Mucosa of rectum (tissue), 2 donors: ENCODE results near the gene GPLD1.

ENCODE experiments used
- H3K27ac ChIP-seq, 2 donors: one replicate each; pipeline ENCODE4 v1.7.0; 2013; ENCODE audit warnings: inconsistent platforms in 2 of 2, low read depth in 2 of 2, low read length in 2 of 2
- H3K27me3 ChIP-seq, 2 donors: one replicate each; pipeline ENCODE4 v1.7.0; 2013; ENCODE audit warnings: low read length in 2 of 2; ENCODE audit not compliant: control insufficient read depth in 2 of 2, insufficient read depth in 2 of 2
- H3K36me3 ChIP-seq, 2 donors: one replicate each; pipeline ENCODE4 v1.7.0; 2013; ENCODE audit warnings: low read length in 2 of 2; ENCODE audit not compliant: control insufficient read depth in 2 of 2, insufficient read depth in 2 of 2
- H3K4me1 ChIP-seq, 2 donors: one replicate each; pipeline ENCODE4 v1.7.0; 2013; ENCODE audit warnings: low read length in 2 of 2, mild to moderate bottlenecking in 1 of 2; ENCODE audit not compliant: control insufficient read depth in 2 of 2, insufficient read depth in 2 of 2
- H3K4me3 ChIP-seq, 2 donors: one replicate each; pipeline ENCODE4 v1.7.0; 2013; ENCODE audit warnings: low read length in 2 of 2
- H3K9ac ChIP-seq, 2 donors: one replicate each; pipeline ENCODE4 v1.7.0; 2013; ENCODE audit warnings: low read length in 2 of 2, low read depth in 1 of 2, mild to moderate bottlenecking in 1 of 2
- H3K9me3 ChIP-seq, 2 donors: one replicate each; pipeline ENCODE4 v1.7.0; 2013; ENCODE audit warnings: low read length in 2 of 2; ENCODE audit not compliant: control insufficient read depth in 2 of 2
- donor health status: healthy.
- donor health status: Normal muscosa, but diverticular disease.

GPLD1 gene

GRCh38 chr6:24500683-24501082 is 11.3 kb upstream of the GPLD1 start:
- no peaks in the 10 kb centered on the region for H3K27me3 ChIP-seq
- H3K4me1 ChIP-seq, result peaks cover 1 to 14% of the 10 kb centered on the region in 2 donors
- H3K9me3 ChIP-seq, result no peaks in the 10 kb centered on the region
- no peak overlapping the region for H3K27ac ChIP-seq
- H3K4me3 ChIP-seq, result no peak overlapping the region
- no peaks in the 10 kb centered on the region for H3K36me3 ChIP-seq
- H3K9ac ChIP-seq, result no peak overlapping the region

- H3K27ac ChIP-seq, result no peak overlapping the region
- H3K9me3 ChIP-seq, result no peaks in the 10 kb centered on the region
- H3K9ac ChIP-seq, result no peak overlapping the region
- H3K4me3 ChIP-seq, result no peak overlapping the region
- no peaks in the 10 kb centered on the region for H3K36me3 ChIP-seq
- peaks cover 9 to 12% of the 10 kb centered on the region in 2 donors for H3K4me1 ChIP-seq
- no peaks in the 10 kb centered on the region for H3K27me3 ChIP-seq
These were observed 8.0 kb upstream of the GPLD1 start for GRCh38 chr6:24497254-24497970.

GRCh38 chr6:24494821-24495795 is 5.7 kb upstream of the GPLD1 start, which contains the start of gene ALDH5A1:
TSS of gene ALDH5A1 (plus strand) at chr6:24494969. CDS start at chr6:24494997, 28 bp downstream.
- Histone ChIP-seq H3K9me3 (no peaks in the 10 kb centered on the region), H3K36me3 (no peaks in the 10 kb centered on the region), H3K27ac (peak within 1 kb of the TSS; percentile 63 to 72), H3K4me1 (peaks cover 5 to 12% of the 10 kb centered on the region in 2 donors), H3K9ac (peak within 1 kb of the TSS; percentile 65 to 75), H3K4me3 (peak within 1 kb of the TSS; percentile 77 to 78), H3K27me3 (no peaks in the 10 kb centered on the region)

GRCh38 chr6:24493945-24494820 is 4.8 kb upstream of the GPLD1 start:
- peaks cover 5 to 12% of the 10 kb centered on the region in 2 donors for H3K4me1 ChIP-seq
- peak overlapping the region; percentile 52 to 65 for H3K9ac ChIP-seq
- peak overlapping the region; percentile 77 to 78 for H3K4me3 ChIP-seq
- H3K9me3 ChIP-seq, result no peaks in the 10 kb centered on the region
- H3K27ac ChIP-seq, result peak overlapping the region; percentile 51 to 72
- H3K36me3 ChIP-seq, result no peaks in the 10 kb centered on the region
- no peaks in the 10 kb centered on the region for H3K27me3 ChIP-seq

DNA sequence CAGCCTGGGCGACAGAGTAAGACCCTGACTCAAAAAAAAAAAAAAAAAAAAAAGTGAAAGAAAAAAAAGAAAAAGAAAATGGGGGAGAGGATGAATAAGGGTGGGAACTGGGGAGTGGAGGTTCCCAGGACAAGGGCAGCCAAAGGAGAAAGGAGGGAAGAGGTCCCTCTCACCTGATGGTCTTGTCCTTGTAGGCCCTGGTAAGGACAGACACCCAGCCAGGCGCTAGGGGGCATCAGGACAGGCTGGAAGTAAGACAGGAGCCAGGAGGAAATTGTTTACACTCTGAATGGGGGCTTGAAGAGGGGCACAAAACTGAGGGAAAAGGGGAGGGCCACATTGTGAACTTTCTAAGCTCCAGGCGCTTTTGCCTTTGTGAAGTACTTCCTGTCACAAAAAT is 3.1 kb upstream of the GPLD1 start:
- Histone ChIP-seq H3K4me3 (no peak overlapping the region), H3K9ac (no peak overlapping the region), H3K36me3 (no peaks in the 10 kb centered on the region), H3K4me1 (peaks cover 5 to 12% of the 10 kb centered on the region in 2 donors), H3K9me3 (no peaks in the 10 kb centered on the region), H3K27me3 (no peaks in the 10 kb centered on the region), H3K27ac (no peak overlapping the region)

- H3K36me3 ChIP-seq, result no peaks in the 10 kb centered on the region
These were observed 1.6 kb upstream of the GPLD1 start for GRCh38 chr6:24490948-24491347.

GRCh38 chr6:24489881-24490280 is 503 bp upstream of the GPLD1 start:
- Histone ChIP-seq H3K9me3 (no peaks in the 10 kb centered on the region), H3K4me1 (peaks cover 5 to 6% of the 10 kb centered on the region in 2 donors), H3K27me3 (no peaks in the 10 kb centered on the region), H3K27ac (no peak overlapping the region), H3K4me3 (no peak overlapping the region), H3K9ac (no peak overlapping the region), H3K36me3 (no peaks in the 10 kb centered on the region)

More at GRCh38 chr6:24490948-24491347, 1.6 kb upstream of the GPLD1 start:
- Histone ChIP-seq H3K27ac (no peak overlapping the region), H3K27me3 (no peaks in the 10 kb centered on the region), H3K4me1 (peaks cover 5 to 12% of the 10 kb centered on the region in 2 donors), H3K9me3 (no peaks in the 10 kb centered on the region), H3K9ac (no peak overlapping the region), H3K4me3 (no peak overlapping the region)

GRCh38 chr6:24486065-24486464 is 3.3 kb downstream of the GPLD1 start:
- no peaks in the 10 kb centered on the region for H3K36me3 ChIP-seq
- H3K27ac ChIP-seq, result no peak overlapping the region
- H3K9ac ChIP-seq, result no peak overlapping the region
- no peaks in the 10 kb centered on the region for H3K27me3 ChIP-seq
- no peak overlapping the region for H3K4me3 ChIP-seq
- H3K9me3 ChIP-seq, result no peaks in the 10 kb centered on the region
- H3K4me1 ChIP-seq, result no peaks in the 10 kb centered on the region

DNA sequence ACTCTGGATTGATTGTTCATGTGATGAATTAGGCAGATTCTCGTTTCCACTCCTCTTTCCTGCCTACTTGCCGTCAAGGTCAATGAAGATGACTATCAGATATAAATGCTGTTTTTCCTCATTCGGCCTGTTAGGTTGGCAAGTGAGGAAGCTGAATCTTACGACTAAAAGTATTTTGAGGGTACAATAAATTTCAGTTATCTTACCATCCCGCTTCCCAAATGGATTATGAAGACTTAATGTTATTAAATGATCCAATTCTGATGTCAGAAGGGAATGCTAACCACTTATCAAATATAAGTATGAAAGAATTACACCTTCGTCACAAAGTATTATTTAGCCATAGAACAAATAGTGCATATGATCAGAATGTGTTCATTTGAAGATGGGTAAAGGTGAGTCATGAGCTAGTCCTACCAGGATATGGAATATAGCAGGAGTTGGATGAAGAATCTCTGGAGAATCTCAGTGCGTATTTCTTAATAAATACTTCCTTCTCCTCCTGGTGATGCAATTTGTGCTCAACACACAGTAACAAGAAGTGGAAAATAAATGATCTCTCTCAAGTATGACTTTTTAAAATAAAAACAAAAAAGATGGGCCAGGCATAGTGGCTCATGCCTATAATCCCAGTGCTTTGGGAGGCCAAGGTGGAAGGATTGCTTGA is 4.6 kb downstream of the GPLD1 start:
- H3K27me3 ChIP-seq, result no peaks in the 10 kb centered on the region
- no peaks in the 10 kb centered on the region for H3K9me3 ChIP-seq
- H3K9ac ChIP-seq, result no peak overlapping the region
- H3K27ac ChIP-seq, result no peak overlapping the region
- H3K4me3 ChIP-seq, result no peak overlapping the region
- no peaks in the 10 kb centered on the region for H3K36me3 ChIP-seq
- no peaks in the 10 kb centered on the region for H3K4me1 ChIP-seq
